GM23248 (cell line): ENCODE measurements around the gene CHD1.

Experiments
- EZH2 ChIP-seq: fragments of 200-600 bp; sonication (generic); IDR thresholded peaks from 2 replicates; pipeline ENCODE4 v1.6.1; 2018; ENCODE audit warnings: antibody characterized with exemption, mild to moderate bottlenecking; ENCODE audit not compliant: insufficient read depth, poor library complexity, severe bottlenecking
- EZH2phosphoT487 ChIP-seq: fragments of 200-600 bp; sonication (generic); IDR thresholded peaks from 2 replicates; pipeline ENCODE4 v1.6.1; 2018; ENCODE audit warnings: antibody characterized with exemption, moderate library complexity, mild to moderate bottlenecking, low read depth; ENCODE audit not compliant: insufficient read depth

- TF ChIP-seq EZH2 (no peak), EZH2phosphoT487 (no peak)
Observed at GRCh38 chr5:98969400-98969799, 40.6 kb upstream of the CHD1 start.
